NCI-H1930 (cell line): Measurements from ENCODE around the gene POP5.
A peak's percentile ranks its signal among the peaks of the same experiment; 100 is the strongest.
"Not testable (repeated sequence)": the region's sequence is repeated elsewhere in the genome, so short reads cannot be mapped to it uniquely, and the experiment has no call there.

Experiments used
- DNase-seq, 2 experiments: peaks; one replicate each; lab custom pipeline; 2025; lab: John Stamatoyannopoulos, UW

POP5 gene

GRCh38 chr12:120536064-120536791, 45.0 kb downstream of the POP5 start:
- DNase-seq = no peak

DNA sequence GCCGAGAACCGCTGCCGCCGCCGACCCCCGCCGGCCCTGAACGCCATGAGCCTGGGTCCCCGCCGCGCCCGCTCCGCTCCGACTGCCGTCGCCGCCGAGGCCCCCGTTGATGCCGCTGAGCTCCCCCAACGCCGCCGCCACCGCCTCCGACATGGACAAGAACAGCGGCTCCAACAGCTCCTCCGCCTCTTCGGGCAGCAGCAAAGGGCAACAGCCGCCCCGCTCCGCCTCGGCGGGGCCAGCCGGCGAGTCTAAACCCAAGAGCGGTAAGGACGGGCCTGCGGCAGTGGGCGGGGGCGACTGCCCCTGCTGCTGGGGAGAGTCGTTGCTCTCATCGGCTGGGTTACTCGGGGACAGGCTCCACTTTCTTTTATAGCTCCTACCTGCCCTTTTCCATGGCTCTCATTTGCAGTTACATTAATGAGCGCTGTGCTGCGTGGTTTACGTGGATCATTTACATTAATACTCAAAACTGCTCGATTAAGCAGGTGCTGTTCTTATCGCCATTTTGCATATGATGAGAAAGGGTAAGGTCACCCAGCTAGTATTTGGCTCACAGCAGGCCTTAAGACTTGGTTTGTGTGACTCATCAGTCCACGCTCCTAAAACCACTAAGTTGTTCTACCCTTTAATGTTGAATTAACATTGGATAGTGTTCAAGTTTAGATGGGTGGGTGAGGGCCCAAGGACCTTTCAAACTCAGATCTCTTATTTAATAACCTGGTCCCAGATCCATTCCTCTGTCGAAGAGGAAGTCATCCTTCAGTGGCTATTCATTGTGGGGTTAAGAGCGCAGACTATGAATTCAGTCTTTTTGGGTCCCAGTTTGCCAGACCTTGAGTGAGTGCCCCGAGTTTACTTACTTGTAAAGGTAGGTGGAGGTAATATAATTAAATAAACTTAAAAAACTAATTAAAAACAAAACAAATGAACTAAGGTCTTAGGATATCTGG, 46.2 kb downstream of the POP5 start:
- peak in 1 of 2 experiments; percentile 24 for DNase-seq

DNA sequence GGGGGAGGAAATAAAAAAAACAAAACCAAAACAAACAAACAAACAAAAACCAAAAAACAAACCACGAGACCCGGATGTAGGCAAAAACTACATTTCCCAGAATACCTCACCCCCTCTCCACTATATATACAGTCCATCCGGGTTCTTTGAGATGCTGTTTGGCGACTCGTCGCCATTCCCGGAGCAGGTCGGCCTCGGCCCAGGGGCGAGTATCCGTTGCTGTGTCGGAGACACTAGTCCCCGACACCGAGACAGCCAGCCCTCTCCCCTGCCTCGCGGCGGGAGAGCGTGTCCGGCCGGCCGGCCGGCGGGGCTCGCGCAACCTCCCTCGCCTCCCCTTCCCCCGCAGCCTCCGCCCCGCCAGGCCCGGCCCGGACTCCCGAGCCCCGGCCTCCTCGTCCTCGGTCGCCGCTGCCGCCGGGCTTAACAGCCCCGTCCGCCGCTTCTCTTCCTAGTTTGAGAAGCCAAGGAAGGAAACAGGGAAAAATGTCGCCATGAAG, 46.9 kb downstream of the POP5 start, which contains the start of gene RNF10:
TSS of gene RNF10 (plus strand) at position 154 of the 500 bp plus-strand sequence. CDS start 456 bp downstream, outside the sequence.
- DNase-seq = peak; percentile 76 to 91

DNA sequence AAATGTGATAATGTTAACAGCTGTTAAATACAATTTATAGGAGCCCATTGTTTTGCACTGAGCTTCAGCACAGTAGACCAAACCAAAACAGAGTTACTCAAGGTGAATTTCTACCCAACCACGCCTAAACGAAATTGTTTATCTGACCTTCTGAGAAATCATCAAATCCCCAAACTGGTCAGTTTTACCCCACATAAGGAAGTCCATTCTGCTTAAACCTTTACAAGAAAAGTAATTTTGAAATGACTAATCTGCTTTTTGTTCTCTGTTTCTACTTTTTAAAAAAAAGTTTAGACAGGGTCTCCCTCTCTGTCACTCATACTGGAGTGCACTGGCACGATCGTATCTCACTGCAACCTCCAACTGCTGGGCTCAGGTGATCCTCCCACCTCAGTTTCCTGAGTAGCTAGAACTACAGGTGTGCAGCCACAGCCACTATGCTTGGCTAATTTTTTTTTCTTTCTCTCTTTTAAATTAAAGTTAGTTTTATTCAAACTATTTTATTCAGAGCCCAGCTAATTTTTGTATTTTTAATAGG, 48.4 kb downstream of the POP5 start:
- no peak for DNase-seq

GRCh38 chr12:120530418-120530761, 50.8 kb downstream of the POP5 start:
- not testable (repeated sequence) for DNase-seq

DNA sequence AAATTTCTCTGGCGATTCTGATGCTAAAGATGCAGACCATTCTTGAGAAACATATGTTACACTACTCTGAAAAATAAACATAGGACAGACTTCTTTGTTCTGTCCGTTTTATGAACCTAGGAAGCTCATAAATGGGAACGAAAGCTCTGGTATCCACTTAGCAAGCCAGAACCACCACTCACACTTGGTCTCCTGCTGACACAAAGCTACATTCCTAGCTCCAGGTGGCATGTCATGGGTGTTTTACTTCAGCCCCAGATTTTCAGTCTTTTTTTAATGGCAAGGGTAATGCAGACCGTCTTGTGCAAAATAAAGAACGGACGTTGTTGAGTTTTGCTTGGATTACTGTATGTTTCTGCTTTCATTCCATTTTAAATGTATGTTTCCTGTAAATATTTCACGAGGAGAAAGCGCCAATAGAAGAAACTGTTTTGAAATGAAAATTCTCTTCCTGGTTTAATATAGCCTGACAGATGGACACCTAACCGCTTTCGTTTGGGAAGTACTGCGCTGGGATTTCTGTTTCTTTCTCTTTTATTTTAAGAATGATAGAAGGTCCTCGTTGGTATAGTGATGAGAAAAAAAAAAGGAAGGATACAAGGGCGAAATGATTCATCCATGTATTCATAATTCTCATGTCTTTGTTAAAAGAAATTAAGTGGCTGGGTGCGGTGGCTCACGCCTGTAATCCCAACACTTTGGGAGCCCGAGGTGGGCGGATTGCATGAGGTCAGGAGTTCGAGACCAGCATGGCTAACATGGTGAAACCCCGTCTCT, 51.4 kb downstream of the POP5 start:
- no peak for DNase-seq

DNA sequence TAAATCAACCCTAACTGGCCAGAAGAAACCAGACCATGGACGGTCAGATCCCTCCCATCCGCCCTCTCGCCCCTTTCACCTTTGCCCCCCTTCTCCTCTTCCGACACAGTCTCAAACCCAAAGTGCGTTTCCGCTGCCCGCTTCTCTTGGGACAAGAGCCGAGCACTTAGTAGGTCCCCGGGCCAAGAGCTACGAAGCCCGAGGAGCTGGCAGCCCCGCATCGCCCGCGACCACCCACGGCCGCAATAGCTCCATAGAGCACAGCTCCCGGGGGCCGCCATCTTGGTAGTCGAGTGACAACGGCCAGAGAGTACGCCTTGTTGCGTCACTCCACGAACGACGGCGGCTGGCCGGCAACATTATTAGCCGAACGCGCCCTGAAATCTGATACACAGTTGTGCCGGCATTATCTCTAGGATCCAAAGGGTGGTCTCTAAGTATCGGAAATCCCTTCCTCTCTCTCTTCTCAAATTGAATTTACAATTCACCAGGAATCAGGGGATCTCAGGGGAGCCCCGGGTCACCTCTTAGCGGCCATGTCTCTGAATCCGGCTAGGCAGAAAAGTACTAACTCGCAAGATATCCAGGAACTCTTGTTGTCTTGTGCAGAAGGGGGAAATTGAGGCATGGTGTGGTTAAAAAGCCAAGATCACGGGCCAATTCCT, 52.2 kb downstream of the POP5 start, which contains the start of gene COQ5:
TSS of gene COQ5 (minus strand) at position 298 of the 665 bp plus-strand sequence. CDS start at position 281, 17 bp downstream.
- DNase-seq = peak; percentile 75 to 76
